GM12873 (cell line): Measurements from ENCODE around the gene RTEL1.
A peak's percentile ranks its signal among the peaks of the same experiment; 100 is the strongest.

Experiments used
- CTCF ChIP-seq: IDR thresholded peaks from 2 replicates; pipeline ENCODE4 v1.5.1; 2012; ENCODE audit warnings: low read depth, mild to moderate bottlenecking, moderate library complexity, low read length, control low read depth; ENCODE audit not compliant: insufficient read depth; ENCODE audit errors: missing control alignments

The RTEL1 gene

GRCh38 chr20:63737945-63738686, 80.0 kb downstream of the RTEL1 start:
- TF ChIP-seq CTCF, result peak; percentile 10

- no peak for TF ChIP-seq CTCF
Measured at GRCh38 chr20:63738687-63739129, 80.6 kb downstream of the RTEL1 start.

GRCh38 chr20:63739130-63740069, 81.3 kb downstream of the RTEL1 start, which contains the start of gene SLC2A4RG:
Gene SLC2A4RG (plus strand): TSS chr20:63739776. CDS start chr20:63739913, 137 bp downstream.
- no peak for TF ChIP-seq CTCF

GRCh38 chr20:63740070-63740626, 82.0 kb downstream of the RTEL1 start:
- no peak for TF ChIP-seq CTCF

- TF ChIP-seq CTCF, result no peak
Measured at GRCh38 chr20:63740627-63741353, 82.7 kb downstream of the RTEL1 start.

GRCh38 chr20:63741354-63741675, 83.2 kb downstream of the RTEL1 start:
- no peak for TF ChIP-seq CTCF
